ENCODE data around the gene CALML3.

Gene CALML3

GRCh38 chr10:5528989-5529701, 4.4 kb downstream of the CALML3 start:
- no peak for DNase-seq

- no peak for DNase-seq
Measured at GRCh38 chr10:5529702-5530411, 5.1 kb downstream of the CALML3 start.

- no peak for DNase-seq
Measured at GRCh38 chr10:5530412-5530806, 5.6 kb downstream of the CALML3 start.

- DNase-seq: no peak
Measured at GRCh38 chr10:5530846-5531557, 6.2 kb downstream of the CALML3 start.

- no peak for DNase-seq
Measured at GRCh38 chr10:5531558-5532306, 7.0 kb downstream of the CALML3 start.

- no peak for DNase-seq
Measured at GRCh38 chr10:5532307-5532605, 7.5 kb downstream of the CALML3 start.

- DNase-seq: no peak
Measured at GRCh38 chr10:5532618-5533097, 7.9 kb downstream of the CALML3 start.

GRCh38 chr10:5533098-5533731, 8.5 kb downstream of the CALML3 start:
- no peak for DNase-seq

- no peak for DNase-seq
Measured at GRCh38 chr10:5534051-5534821, 9.5 kb downstream of the CALML3 start.

- DNase-seq: no peak
Measured at GRCh38 chr10:5534880-5535856, 10.4 kb downstream of the CALML3 start.

- no peak for DNase-seq
Measured at GRCh38 chr10:5536486-5537081, 11.8 kb downstream of the CALML3 start.

GRCh38 chr10:5537684-5538083, 12.9 kb downstream of the CALML3 start:
- DNase-seq: no peak

- no peak for DNase-seq
Measured at GRCh38 chr10:5538446-5538845, 13.7 kb downstream of the CALML3 start.

GRCh38 chr10:5538892-5539651, 14.3 kb downstream of the CALML3 start:
- DNase-seq: no peak

- DNase-seq: no peak
Measured at GRCh38 chr10:5540080-5540479, 15.3 kb downstream of the CALML3 start.

GRCh38 chr10:5540891-5541290, 16.1 kb downstream of the CALML3 start:
- no peak for DNase-seq

GRCh38 chr10:5542100-5542499, 17.3 kb downstream of the CALML3 start:
- no peak for DNase-seq

- DNase-seq: no peak
Measured at GRCh38 chr10:5543623-5544022, 18.9 kb downstream of the CALML3 start.

GRCh38 chr10:5544216-5544805, 19.6 kb downstream of the CALML3 start:
- no peak for DNase-seq
